HG03045 (cell line): Measurements from ENCODE around the gene SRRM3.
A peak's percentile ranks its signal among the peaks of the same experiment; 100 is the strongest.
"Not testable (repeated sequence)": the region's sequence is repeated elsewhere in the genome, so short reads cannot be mapped to it uniquely, and the experiment has no call there.

Experiments used
- ATAC-seq: cut with Tn5 transposase; IDR thresholded peaks from one replicate; pipeline ENCODE4 v1.9.1; 2021; ENCODE audit warnings: mild to moderate bottlenecking, moderate library complexity; ENCODE audit not compliant: unreplicated experiment

Gene SRRM3, protein sequence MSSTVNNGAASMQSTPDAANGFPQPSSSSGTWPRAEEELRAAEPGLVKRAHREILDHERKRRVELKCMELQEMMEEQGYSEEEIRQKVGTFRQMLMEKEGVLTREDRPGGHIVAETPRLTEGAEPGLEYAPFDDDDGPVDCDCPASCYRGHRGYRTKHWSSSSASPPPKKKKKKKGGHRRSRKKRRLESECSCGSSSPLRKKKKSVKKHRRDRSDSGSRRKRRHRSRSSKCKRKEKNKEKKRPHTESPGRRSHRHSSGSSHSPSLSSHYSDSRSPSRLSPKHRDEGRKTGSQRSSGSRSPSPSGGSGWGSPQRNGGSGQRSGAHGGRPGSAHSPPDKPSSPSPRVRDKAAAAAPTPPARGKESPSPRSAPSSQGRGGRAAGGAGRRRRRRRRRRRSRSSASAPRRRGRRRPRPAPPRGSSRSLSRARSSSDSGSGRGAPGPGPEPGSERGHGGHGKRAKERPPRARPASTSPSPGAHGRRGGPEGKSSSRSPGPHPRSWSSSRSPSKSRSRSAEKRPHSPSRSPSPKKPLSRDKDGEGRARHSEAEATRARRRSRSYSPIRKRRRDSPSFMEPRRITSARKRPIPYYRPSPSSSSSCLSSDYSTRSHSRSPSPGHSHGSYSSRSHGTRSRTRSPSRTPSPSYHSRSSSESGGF

GRCh38 chr7:76201732-76202665, at the start of gene SRRM3:
Gene SRRM3, plus strand, starts transcription at chr7:76201896. Its CDS starts 33,171 bp downstream, at chr7:76235067.
- no peak for ATAC-seq

DNA sequence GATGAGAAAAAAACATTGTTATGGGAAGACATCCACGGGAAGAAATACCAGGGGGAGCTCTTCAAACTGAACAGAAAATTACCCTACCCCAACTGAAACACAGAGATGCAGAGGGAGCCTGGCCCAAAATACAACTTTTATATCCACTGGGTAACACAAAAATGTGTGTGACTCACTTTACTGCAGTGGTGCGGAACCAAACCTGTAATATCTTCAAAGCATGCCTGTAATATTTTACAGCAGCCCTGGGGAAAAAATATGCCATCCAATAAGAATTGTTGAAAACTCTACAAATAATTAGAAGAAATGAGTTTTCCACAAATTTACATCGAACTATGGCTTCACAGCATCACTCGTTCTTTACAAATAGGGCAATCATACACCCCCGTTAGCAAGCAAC, 49.8 kb upstream of the SRRM3 start:
- ATAC-seq = no peak

DNA sequence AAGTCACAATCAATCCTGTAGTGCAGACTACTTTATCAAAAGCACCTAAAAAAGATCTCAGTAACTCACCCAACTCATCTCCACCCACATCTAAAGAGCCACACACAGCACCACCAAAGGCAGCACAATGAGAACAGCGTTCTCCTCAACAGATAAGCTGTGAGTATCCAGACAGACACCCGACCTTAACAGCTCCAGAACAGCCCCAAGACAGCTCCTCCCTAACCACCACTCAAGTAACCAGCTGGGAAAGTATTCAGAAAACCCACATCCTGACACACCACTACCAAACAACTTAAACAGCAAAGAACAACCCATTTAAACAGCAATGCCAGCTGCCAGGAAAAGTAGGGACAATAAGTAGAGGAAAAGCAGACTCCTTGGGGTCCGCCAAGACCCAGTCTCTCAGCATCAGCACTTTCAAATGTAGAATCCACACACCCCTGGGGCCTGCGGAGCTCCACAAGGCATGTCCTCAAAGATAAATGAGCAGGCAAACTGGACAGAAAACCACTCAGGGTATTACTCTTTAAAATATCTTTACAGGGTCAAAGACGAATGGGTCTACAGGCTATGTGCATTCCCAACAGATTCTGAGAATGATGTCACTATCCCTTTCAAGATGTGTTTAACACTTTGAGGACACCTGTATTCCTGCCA, 48.0 kb upstream of the SRRM3 start:
- not testable (repeated sequence) for ATAC-seq

- no peak for ATAC-seq
Measured at GRCh38 chr7:76155938-76156337, 45.8 kb upstream of the SRRM3 start.

GRCh38 chr7:76156992-76157685, 44.6 kb upstream of the SRRM3 start:
- ATAC-seq = not testable (repeated sequence)

GRCh38 chr7:76158416-76158815, 43.3 kb upstream of the SRRM3 start:
- not testable (repeated sequence) for ATAC-seq

DNA sequence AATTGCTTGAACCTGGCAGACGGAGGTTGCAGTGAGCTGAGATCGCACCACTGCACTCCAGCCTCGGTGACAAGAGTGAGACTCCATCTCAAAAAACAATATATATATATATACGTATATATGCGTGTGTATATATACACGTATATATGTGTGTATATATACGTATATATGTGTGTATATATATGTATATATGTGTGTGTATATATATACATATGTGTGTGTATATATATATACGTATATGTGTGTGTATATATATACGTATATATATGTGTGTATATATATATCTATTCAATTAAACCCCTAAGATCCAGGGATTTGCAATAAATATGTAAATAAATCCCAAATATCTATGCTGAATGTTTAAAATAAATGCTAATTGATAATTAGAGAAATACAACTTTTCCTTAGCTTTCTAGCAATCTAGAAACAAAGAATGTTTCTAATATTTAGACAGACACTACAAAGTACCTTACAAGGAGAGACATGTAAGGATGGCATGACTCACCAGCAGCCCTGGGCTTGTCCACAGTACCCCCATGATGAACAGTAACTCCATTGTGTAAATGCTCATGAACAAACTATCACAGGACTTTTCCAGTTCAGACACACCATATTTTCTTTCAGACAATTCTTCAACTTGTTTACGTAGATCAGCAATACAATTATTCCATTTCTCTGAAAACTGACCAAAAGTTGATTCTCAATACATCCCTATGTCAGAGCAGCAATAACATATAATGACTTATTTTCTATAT, 39.1 kb upstream of the SRRM3 start:
- ATAC-seq = not testable (repeated sequence)

- not testable (repeated sequence) for ATAC-seq
Measured at GRCh38 chr7:76163812-76164211, 37.9 kb upstream of the SRRM3 start.

GRCh38 chr7:76165106-76165972, 36.4 kb upstream of the SRRM3 start:
- ATAC-seq = no peak

GRCh38 chr7:76165973-76166403, 35.7 kb upstream of the SRRM3 start:
- no peak for ATAC-seq

DNA sequence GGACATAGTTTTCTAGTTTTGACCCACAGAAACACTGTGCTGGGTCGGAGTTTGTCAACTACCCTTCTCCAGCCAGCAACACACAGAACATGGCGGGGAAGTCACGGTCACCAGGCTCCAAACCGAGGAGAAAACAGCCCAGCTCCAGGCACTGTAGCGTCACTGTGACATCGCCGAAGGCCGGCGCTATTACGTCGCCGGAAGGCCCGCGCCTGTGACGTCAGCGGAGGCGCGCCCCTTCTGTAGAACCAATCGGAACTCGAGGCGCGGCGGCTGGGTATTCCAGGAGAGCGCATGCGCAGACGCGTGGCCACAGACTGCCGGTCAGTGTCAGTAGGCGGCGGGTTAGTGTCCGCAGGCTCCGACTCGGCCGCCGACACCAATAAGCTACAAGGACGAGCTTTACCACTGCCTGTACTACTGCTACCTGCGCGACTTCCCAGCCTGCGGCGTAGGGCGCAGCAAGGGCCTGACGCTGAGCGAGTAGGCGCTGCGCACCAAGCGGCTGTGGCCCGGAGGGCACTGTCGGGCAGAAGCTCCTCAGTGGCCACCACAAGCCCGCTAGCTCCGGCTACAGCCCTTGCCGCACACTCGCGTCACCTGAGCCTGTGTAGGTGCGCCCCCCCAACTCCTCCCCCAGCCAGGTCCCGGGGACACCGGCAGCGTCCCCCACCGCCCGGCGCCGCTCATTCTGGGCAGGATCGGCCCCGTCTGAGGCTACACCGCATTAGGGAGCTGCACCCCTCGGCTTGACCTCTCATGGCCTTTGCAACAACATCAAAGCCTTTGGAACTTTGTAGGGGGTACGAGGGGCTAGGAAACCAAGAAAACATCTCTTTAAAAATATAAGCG, 35.1 kb upstream of the SRRM3 start:
- peak; percentile 75 for ATAC-seq

DNA sequence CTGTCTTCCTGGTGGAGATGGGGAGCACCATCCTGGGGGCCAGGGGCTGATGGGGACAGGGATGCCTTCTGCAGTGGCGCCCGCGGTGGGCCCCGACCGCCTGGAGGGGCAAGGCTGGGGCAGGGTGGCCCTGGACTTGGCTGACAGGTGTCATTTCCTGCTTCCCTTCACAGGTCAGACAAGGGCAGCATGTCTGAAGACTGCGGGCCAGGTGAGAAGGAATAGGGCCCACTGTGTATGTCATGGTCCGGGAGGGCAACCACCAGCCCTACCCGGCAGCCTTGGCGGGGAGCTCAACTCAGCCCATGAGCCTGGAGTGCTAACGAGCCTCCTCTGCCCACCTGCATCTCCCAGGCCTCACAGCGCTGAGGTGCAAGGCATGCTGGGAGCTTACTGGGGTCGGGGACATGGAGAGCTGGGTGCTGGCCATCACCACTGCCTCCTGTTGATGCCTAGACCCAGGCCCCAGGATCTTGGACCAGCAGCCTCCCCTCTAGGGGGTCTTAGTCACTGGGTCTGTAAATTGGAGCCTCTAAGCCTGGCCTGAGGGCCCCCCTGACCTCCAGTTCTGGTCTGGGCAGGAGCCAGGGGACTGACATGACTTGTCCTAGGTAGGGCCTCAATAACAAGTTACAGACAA, 28.0 kb upstream of the SRRM3 start:
- no peak for ATAC-seq

DNA sequence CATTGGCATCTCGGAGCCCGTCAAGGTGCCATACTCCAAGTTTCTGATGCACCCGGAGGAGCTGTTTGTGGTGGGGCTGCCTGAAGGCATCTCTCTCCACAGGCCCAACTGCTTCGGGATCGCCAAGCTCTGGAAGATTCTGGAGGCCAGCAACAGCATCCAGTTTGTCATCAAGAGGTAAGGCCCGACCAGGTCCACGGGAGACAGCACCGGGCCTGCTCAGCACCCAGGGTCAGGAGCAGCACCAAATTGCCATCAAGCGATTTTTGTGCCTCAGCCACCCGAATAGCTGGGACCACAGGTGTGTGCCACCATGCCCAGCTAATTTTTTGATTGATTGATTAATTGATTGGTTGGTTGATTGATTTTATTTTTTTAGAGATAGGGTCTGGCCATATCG, 24.7 kb upstream of the SRRM3 start:
- not testable (repeated sequence) for ATAC-seq

GRCh38 chr7:76179686-76180085, 22.0 kb upstream of the SRRM3 start:
- ATAC-seq = no peak

- no peak for ATAC-seq
Measured at GRCh38 chr7:76182225-76182960, 19.3 kb upstream of the SRRM3 start.

DNA sequence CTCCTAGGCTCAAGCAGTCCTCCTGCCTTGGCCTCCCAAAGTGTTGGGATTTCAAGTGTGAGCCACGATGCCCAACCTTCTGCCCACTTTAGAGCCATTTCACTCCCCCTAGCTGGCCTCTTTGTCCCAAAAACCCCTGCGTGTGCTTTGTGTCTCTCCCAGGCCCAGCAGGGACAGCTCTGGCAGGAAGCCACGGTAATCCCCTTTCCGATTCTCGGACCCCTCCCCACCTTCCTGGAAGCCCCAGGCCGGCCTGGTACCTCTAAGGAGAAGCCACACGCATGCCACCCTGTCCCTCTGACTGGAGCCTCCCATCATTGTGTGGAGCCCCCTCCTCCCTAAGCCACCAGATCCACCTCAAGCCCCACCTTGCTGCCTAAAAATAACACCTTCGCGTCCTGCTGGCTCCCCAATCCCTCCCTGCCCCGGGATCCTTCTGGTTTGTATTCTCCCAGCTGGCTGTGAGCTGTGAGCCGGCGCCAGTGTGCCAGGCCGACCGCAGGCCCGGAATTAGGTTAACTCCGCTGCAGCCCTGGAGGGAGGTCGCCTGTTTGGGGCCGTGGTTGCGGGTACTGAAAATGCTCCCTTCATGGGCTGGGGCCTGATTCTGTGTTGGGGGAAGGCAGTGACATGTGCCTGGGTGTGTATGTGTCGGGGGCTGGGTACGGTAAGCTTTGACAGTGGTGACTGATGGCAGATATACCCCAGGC, 16.4 kb upstream of the SRRM3 start:
- ATAC-seq = no peak
